ENCODE results near the gene FAM53A. TPM values are rescaled to one million over a fixed set of nuclear protein-coding genes. Genes with fewer than 3 reads are reported as not detected.

FAM53A gene
- total and polyA plus RNA-seq, 2 of the 4 experiments (the other 2 are of a cell fraction): 2.0 to 3.1 TPM

- no peak for TF ChIP-seq CEBPB (IDR thresholded peaks at IDR 0.05; ENCODE audit: low read depth, low read length)
Measured at GRCh38 chr4:1723131-1723801, 39.2 kb upstream of the FAM53A start (continued).

GRCh38 chr4:1722551-1723118, 38.5 kb upstream of the FAM53A start:
- H3K36me3 ChIP-seq (ENCODE audit: control insufficient read depth, insufficient read depth, low read length): peaks cover 13% of the 10 kb centered on the region
- no peak overlapping the region for H3K56ac ChIP-seq (ENCODE audit: extremely low read depth, insufficient read depth, low read length)
- H3K23ac ChIP-seq (ENCODE audit: low read depth, low read length): peak overlapping the region; percentile 70
- ChIA-PET CTCF (no interaction called here), POLR2A (ENCODE audit: unreplicated experiment) (no interaction called here)
- H3K9me3 ChIP-seq (ENCODE audit: control insufficient read depth, insufficient read depth, low read length): no peaks in the 10 kb centered on the region
- no peak overlapping the region for H2BK5ac ChIP-seq (ENCODE audit: low read depth, low read length, poor library complexity, severe bottlenecking)
- H3K18ac ChIP-seq (ENCODE audit: low read depth, low read length): no peak overlapping the region
- peak overlapping the region; percentile 45; the same call in 1 of the 2 replicates for H3K9ac ChIP-seq (ENCODE audit: low read depth, low read length)
- dilution Hi-C loops (cut with HindIII; ENCODE audit: low sequenced_read_pairs, unreplicated experiment) (no loop called here), in situ Hi-C loops (cut with MboI; ENCODE audit: low sequenced_read_pairs) (no loop called here), intact Hi-C loops (cut with micrococcal nuclease) (loop anchor here (10.0 kb wide), 1 partner anchor 358 kb away; no protein-coding TSS in a partner anchor)
- DNase-seq (no peak), ATAC-seq (ENCODE audit: low read depth) (no peak)
- peak overlapping the region; percentile 73 for H2AFZ ChIP-seq (replicated peaks; ENCODE audit: low read length, poor library complexity)
- no peak overlapping the region for H2BK120ac ChIP-seq (ENCODE audit: low read depth, low read length)
- H3K9me1 ChIP-seq (ENCODE audit: insufficient read depth, low read length): peaks cover 3% of the 10 kb centered on the region; the same call in 1 of the 2 replicates
- H2BK15ac ChIP-seq (ENCODE audit: low read depth, low read length): no peak overlapping the region
- peaks cover 38 to 75% of the 10 kb centered on the region in 2 experiments for H3K79me1 ChIP-seq (ENCODE audit: low read depth in 1 of 2, low read length in 2 of 2)
- 67% methylated on average over 1 of the region's 18 CpGs; no CpG with 5 or more reads in 1 of the 2 experiments for WGBS, 2 experiments (ENCODE audit: extremely low coverage in 2 of 2, insufficient read length in 1 of 2)
- no TSS peak for BruUV-seq (replicated peaks)
- H4K5ac ChIP-seq (ENCODE audit: low read depth, low read length): no peak overlapping the region
- H3K27ac ChIP-seq (ENCODE audit: insufficient read depth, low read length): no peak overlapping the region; the same call in 1 of the 2 replicates
- H3K4me3 ChIP-seq (ENCODE audit: insufficient read depth, low read depth, low read length): peak overlapping the region; percentile 59; the same call in 1 of the 2 replicates
- peaks cover 13% of the 10 kb centered on the region; the same call in 1 of the 2 replicates for H4K20me1 ChIP-seq (ENCODE audit: insufficient read depth, low read length)
- H3K14ac ChIP-seq (replicated peaks; ENCODE audit: low read depth, low read length): no peak overlapping the region
- H3K4ac ChIP-seq (ENCODE audit: low read depth, low read length): peak overlapping the region; percentile 46; the same call in 1 of the 2 replicates
- no peak overlapping the region for H4K91ac ChIP-seq (ENCODE audit: insufficient read depth, low read depth, low read length)
- no peak overlapping the region for H2AK5ac ChIP-seq (ENCODE audit: low read depth, low read length)
- H3K4me1 ChIP-seq (ENCODE audit: control insufficient read depth, insufficient read depth, low read length): peaks cover 20% of the 10 kb centered on the region
- no peaks in the 10 kb centered on the region for H3K27me3 ChIP-seq (ENCODE audit: control insufficient read depth, insufficient read depth, low read length)
- H2BK20ac ChIP-seq (ENCODE audit: low read depth, low read length): no peak overlapping the region
- TF ChIP-seq RFX5 (IDR thresholded peaks at IDR 0.05; ENCODE audit: low read depth, low read length) (no peak), CTCF (conservative IDR thresholded peaks at IDR 0.05; ENCODE audit: low read depth, low read length) (0 out of 2 replicates have a peak, but pooled peaks have one; percentile 2)
- no peak overlapping the region for H4K8ac ChIP-seq (ENCODE audit: low read depth in 2 of 2, low read length in 2 of 2)
- H3K4me2 ChIP-seq (ENCODE audit: low read depth, low read length): peak overlapping the region; percentile 68
- H2AK9ac ChIP-seq (replicated peaks; ENCODE audit: low read depth, low read length, poor library complexity): peak overlapping the region; percentile 96
